HUES48 (cell line): ENCODE data around the gene NXN.
"Not testable (repeated sequence)": the region's sequence is repeated elsewhere in the genome, so short reads cannot be mapped to it uniquely, and the experiment has no call there.

Source experiments
- H3K27ac ChIP-seq: one replicate; pipeline ENCODE4 v1.7.0; 2013; ENCODE audit warnings: low read depth, low read length, inconsistent platforms
- H3K27me3 ChIP-seq: 2 replicates; pipeline ENCODE4 v1.6.1; 2013; ENCODE audit warnings: mild to moderate bottlenecking, low read length; ENCODE audit not compliant: control insufficient read depth, insufficient read depth
- H3K36me3 ChIP-seq: 2 replicates; pipeline ENCODE4 v1.6.1; 2013; ENCODE audit warnings: low read length; ENCODE audit not compliant: control insufficient read depth, insufficient read depth
- H3K4me1 ChIP-seq: 2 replicates; pipeline ENCODE4 v1.6.1; 2013; ENCODE audit warnings: mild to moderate bottlenecking, low read length; ENCODE audit not compliant: control insufficient read depth, insufficient read depth
- H3K4me3 ChIP-seq: 2 replicates; pipeline ENCODE4 v1.5.1; 2013; ENCODE audit warnings: mild to moderate bottlenecking, low read depth, low read length
- H3K9ac ChIP-seq: 2 replicates; pipeline ENCODE4 v1.6.1; 2013; ENCODE audit warnings: mild to moderate bottlenecking, low read depth, low read length, moderate library complexity
- H3K9me3 ChIP-seq: 2 replicates; pipeline ENCODE4 v1.6.1; 2013; ENCODE audit warnings: low read length; ENCODE audit not compliant: control insufficient read depth, insufficient read depth

NXN gene

GRCh38 chr17:996554-997344, 17.2 kb upstream of the NXN start, which contains the start of gene TIMM22:
Gene TIMM22, plus strand, starts transcription at chr17:997129. Its CDS starts 14 bp downstream, at chr17:997143.
- Histone ChIP-seq H3K4me3 (peak within 1 kb of the TSS; percentile 99), H3K27ac (peak within 1 kb of the TSS; percentile 94), H3K27me3 (peaks cover 5% of the 10 kb centered on the region; the same call in 1 of the 2 replicates), H3K9me3 (no peaks in the 10 kb centered on the region), H3K9ac (peak within 1 kb of the TSS; percentile 88), H3K4me1 (no peaks in the 10 kb centered on the region), H3K36me3 (peaks cover 27% of the 10 kb centered on the region)

- H3K4me3 ChIP-seq, H3K9me3 ChIP-seq, H3K4me1 ChIP-seq, H3K9ac ChIP-seq, H3K27ac ChIP-seq, H3K27me3 ChIP-seq: not testable (repeated sequence)
- peaks cover 13% of the 10 kb centered on the region for H3K36me3 ChIP-seq
Observed at GRCh38 chr17:995324-995723, 15.7 kb upstream of the NXN start.

- Histone ChIP-seq H3K9ac (no peak overlapping the region), H3K36me3 (no peaks in the 10 kb centered on the region), H3K27ac (no peak overlapping the region), H3K4me3 (no peak overlapping the region), H3K27me3 (peaks cover 5% of the 10 kb centered on the region; the same call in 1 of the 2 replicates), H3K4me1 (no peaks in the 10 kb centered on the region), H3K9me3 (no peaks in the 10 kb centered on the region)
Observed at GRCh38 chr17:992933-993332, 13.4 kb upstream of the NXN start.

GRCh38 chr17:988561-988960, 9.0 kb upstream of the NXN start:
- Histone ChIP-seq H3K27me3 (no peaks in the 10 kb centered on the region), H3K4me3 (no peak overlapping the region), H3K36me3 (no peaks in the 10 kb centered on the region), H3K4me1 (no peaks in the 10 kb centered on the region), H3K9me3 (no peaks in the 10 kb centered on the region), H3K27ac (no peak overlapping the region), H3K9ac (no peak overlapping the region)

- H3K4me1 ChIP-seq: no peaks in the 10 kb centered on the region
- H3K9me3 ChIP-seq: no peaks in the 10 kb centered on the region
Observed at GRCh38 chr17:987931-988330, 8.4 kb upstream of the NXN start.

GRCh38 chr17:986322-986929, 6.8 kb upstream of the NXN start:
- no peak overlapping the region for H3K9ac ChIP-seq
- no peaks in the 10 kb centered on the region for H3K36me3 ChIP-seq
- no peaks in the 10 kb centered on the region for H3K9me3 ChIP-seq
- 0 out of 2 replicates have a peak, but pooled peaks cover under 1% of the 10 kb centered on the region for H3K4me1 ChIP-seq
- no peaks in the 10 kb centered on the region for H3K27me3 ChIP-seq
- H3K4me3 ChIP-seq: no peak overlapping the region
- no peak overlapping the region for H3K27ac ChIP-seq

More at GRCh38 chr17:987931-988330, 8.4 kb upstream of the NXN start:
- H3K27me3 ChIP-seq: no peaks in the 10 kb centered on the region
- H3K4me3 ChIP-seq: no peak overlapping the region
- H3K36me3 ChIP-seq: no peaks in the 10 kb centered on the region
- H3K9ac ChIP-seq: no peak overlapping the region
- H3K27ac ChIP-seq: no peak overlapping the region

- no peaks in the 10 kb centered on the region for H3K9me3 ChIP-seq
- no peak overlapping the region for H3K27ac ChIP-seq
- 0 out of 2 replicates have a peak, but pooled peaks cover 3% of the 10 kb centered on the region for H3K4me1 ChIP-seq
- H3K9ac ChIP-seq: no peak overlapping the region
- no peaks in the 10 kb centered on the region for H3K36me3 ChIP-seq
- H3K4me3 ChIP-seq: no peak overlapping the region
- no peaks in the 10 kb centered on the region for H3K27me3 ChIP-seq
Observed at GRCh38 chr17:983921-984320, 4.3 kb upstream of the NXN start.

GRCh38 chr17:981292-981658, 1.7 kb upstream of the NXN start:
- no peaks in the 10 kb centered on the region for H3K9me3 ChIP-seq
- H3K4me3 ChIP-seq: no peak overlapping the region
- H3K4me1 ChIP-seq: peaks cover 22% of the 10 kb centered on the region
- no peak overlapping the region for H3K9ac ChIP-seq
- no peaks in the 10 kb centered on the region for H3K27me3 ChIP-seq
- no peak overlapping the region for H3K27ac ChIP-seq
- H3K36me3 ChIP-seq: no peaks in the 10 kb centered on the region

- peak overlapping the region; percentile 70 for H3K4me3 ChIP-seq
- no peaks in the 10 kb centered on the region for H3K36me3 ChIP-seq
- H3K27me3 ChIP-seq: no peaks in the 10 kb centered on the region
- H3K27ac ChIP-seq: no peak overlapping the region
- peak overlapping the region; percentile 64; the same call in 1 of the 2 replicates for H3K9ac ChIP-seq
- H3K4me1 ChIP-seq: peaks cover 28% of the 10 kb centered on the region
- no peaks in the 10 kb centered on the region for H3K9me3 ChIP-seq
Observed at GRCh38 chr17:980406-981291, 1.1 kb upstream of the NXN start.

- peak overlapping the region; percentile 91 for H3K4me3 ChIP-seq
- H3K36me3 ChIP-seq: no peaks in the 10 kb centered on the region; the same call in 1 of the 2 replicates
- no peaks in the 10 kb centered on the region for H3K9me3 ChIP-seq
- H3K9ac ChIP-seq: peak overlapping the region; percentile 61; the same call in 1 of the 2 replicates
- peaks cover 34% of the 10 kb centered on the region for H3K4me1 ChIP-seq
- no peaks in the 10 kb centered on the region for H3K27me3 ChIP-seq
- peak overlapping the region; percentile 84 for H3K27ac ChIP-seq
Observed at GRCh38 chr17:979212-979538, 401 bp downstream of the NXN start.
